ENCODE measurements around the gene VAMP8. TPM values are rescaled to one million over a fixed set of nuclear protein-coding genes. Genes with fewer than 3 reads are reported as not detected.
A peak's percentile ranks its signal among the peaks of the same experiment; 100 is the strongest.
"Not testable (repeated sequence)": the region's sequence is repeated elsewhere in the genome, so short reads cannot be mapped to it uniquely, and the experiment has no call there.

VAMP8 gene
- polyA plus RNA-seq, 2 donors, result 337 to 430 TPM

- Histone ChIP-seq H3K36me3 (ENCODE audit: control insufficient read depth in 2 of 2, insufficient read depth in 2 of 2, low read length in 1 of 2) (peaks cover 22 to 24% of the 10 kb centered on the region in 2 donors), H3K9me3 (ENCODE audit: control insufficient read depth in 2 of 2, insufficient read depth in 1 of 2, low read depth in 1 of 2, low read length in 1 of 2) (no peaks in the 10 kb centered on the region), H3K4me3 (ENCODE audit: low read depth in 1 of 2, low read length in 2 of 2) (no peak overlapping the region), H3K4me1 (ENCODE audit: control insufficient read depth in 2 of 2, insufficient read depth in 2 of 2, low read length in 1 of 2) (no peaks in the 10 kb centered on the region), H3K27me3 (ENCODE audit: control insufficient read depth in 1 of 2, insufficient read depth in 2 of 2, low read length in 2 of 2) (no peaks in the 10 kb centered on the region), H3K27ac (ENCODE audit: low read depth in 2 of 2, low read length in 1 of 2) (no peak overlapping the region)
- 91 to 96% methylated on average over 3 of the region's 3 CpGs for WGBS, 2 donors
Measured at GRCh38 chr2:85554980-85555612, 22.3 kb upstream of the VAMP8 start.

- H3K27me3 ChIP-seq (ENCODE audit: control insufficient read depth in 1 of 2, insufficient read depth in 2 of 2, low read length in 2 of 2), result no peaks in the 10 kb centered on the region
- no peaks in the 10 kb centered on the region for H3K9me3 ChIP-seq (ENCODE audit: control insufficient read depth in 2 of 2, insufficient read depth in 1 of 2, low read depth in 1 of 2, low read length in 1 of 2)
- peaks cover 20 to 22% of the 10 kb centered on the region in 2 donors for H3K36me3 ChIP-seq (ENCODE audit: control insufficient read depth in 2 of 2, insufficient read depth in 2 of 2, low read length in 1 of 2)
- no peak overlapping the region for H3K4me3 ChIP-seq (ENCODE audit: low read depth in 1 of 2, low read length in 2 of 2)
- H3K4me1 ChIP-seq (ENCODE audit: control insufficient read depth in 2 of 2, insufficient read depth in 2 of 2, low read length in 1 of 2), result no peaks in the 10 kb centered on the region
- WGBS, 2 donors, result 93 to 94% methylated on average over 5 of the region's 5 CpGs
- no peak overlapping the region for H3K27ac ChIP-seq (ENCODE audit: low read depth in 2 of 2, low read length in 1 of 2)
Measured at GRCh38 chr2:85557130-85557529, 20.3 kb upstream of the VAMP8 start.

DNA sequence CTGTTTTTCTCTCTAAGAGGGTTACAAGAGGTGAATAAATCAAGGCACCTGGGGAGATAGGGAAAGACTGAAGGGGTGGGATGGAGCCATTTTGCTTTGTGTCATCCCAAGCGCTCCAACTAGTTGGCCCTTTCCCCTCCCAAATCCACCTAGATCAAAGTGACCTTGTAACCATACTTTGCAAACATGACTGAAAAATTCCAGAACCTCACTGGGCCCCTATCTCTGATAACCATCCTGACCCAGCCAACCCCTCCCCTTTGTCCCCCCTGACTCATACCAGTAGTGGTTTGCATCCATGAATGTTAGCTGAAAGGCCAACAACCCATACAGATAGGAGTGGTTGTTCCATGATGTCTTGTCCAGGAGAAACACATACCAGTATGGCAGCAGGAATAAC is 19.2 kb upstream of the VAMP8 start:
- H3K27me3 ChIP-seq (ENCODE audit: control insufficient read depth in 1 of 2, insufficient read depth in 2 of 2, low read length in 2 of 2), result no peaks in the 10 kb centered on the region
- H3K4me1 ChIP-seq (ENCODE audit: control insufficient read depth in 2 of 2, insufficient read depth in 2 of 2, low read length in 1 of 2), result no peaks in the 10 kb centered on the region
- H3K27ac ChIP-seq (ENCODE audit: low read depth in 2 of 2, low read length in 1 of 2), result no peak overlapping the region
- WGBS, 2 donors, result 96 to 98% methylated on average over 1 of the region's 1 CpG
- H3K9me3 ChIP-seq (ENCODE audit: control insufficient read depth in 2 of 2, insufficient read depth in 1 of 2, low read depth in 1 of 2, low read length in 1 of 2), result no peaks in the 10 kb centered on the region
- no peak overlapping the region for H3K4me3 ChIP-seq (ENCODE audit: low read depth in 1 of 2, low read length in 2 of 2)
- peaks cover 11 to 15% of the 10 kb centered on the region in 2 donors for H3K36me3 ChIP-seq (ENCODE audit: control insufficient read depth in 2 of 2, insufficient read depth in 2 of 2, low read length in 1 of 2)

GRCh38 chr2:85560403-85560726 is 17.0 kb upstream of the VAMP8 start:
- H3K4me3 ChIP-seq (ENCODE audit: low read depth in 1 of 2, low read length in 2 of 2), result peak overlapping the region; percentile 69 to 90
- not testable (repeated sequence) for H3K4me1 ChIP-seq (ENCODE audit: control insufficient read depth in 2 of 2, insufficient read depth in 2 of 2, low read length in 1 of 2); H3K27me3 ChIP-seq (ENCODE audit: control insufficient read depth in 1 of 2, insufficient read depth in 2 of 2, low read length in 2 of 2); H3K36me3 ChIP-seq (ENCODE audit: control insufficient read depth in 2 of 2, insufficient read depth in 2 of 2, low read length in 1 of 2); H3K27ac ChIP-seq (ENCODE audit: low read depth in 2 of 2, low read length in 1 of 2); H3K9me3 ChIP-seq (ENCODE audit: control insufficient read depth in 2 of 2, insufficient read depth in 1 of 2, low read depth in 1 of 2, low read length in 1 of 2)
- WGBS, 2 donors, result 80 to 81% methylated on average over 12 of the region's 12 CpGs

DNA sequence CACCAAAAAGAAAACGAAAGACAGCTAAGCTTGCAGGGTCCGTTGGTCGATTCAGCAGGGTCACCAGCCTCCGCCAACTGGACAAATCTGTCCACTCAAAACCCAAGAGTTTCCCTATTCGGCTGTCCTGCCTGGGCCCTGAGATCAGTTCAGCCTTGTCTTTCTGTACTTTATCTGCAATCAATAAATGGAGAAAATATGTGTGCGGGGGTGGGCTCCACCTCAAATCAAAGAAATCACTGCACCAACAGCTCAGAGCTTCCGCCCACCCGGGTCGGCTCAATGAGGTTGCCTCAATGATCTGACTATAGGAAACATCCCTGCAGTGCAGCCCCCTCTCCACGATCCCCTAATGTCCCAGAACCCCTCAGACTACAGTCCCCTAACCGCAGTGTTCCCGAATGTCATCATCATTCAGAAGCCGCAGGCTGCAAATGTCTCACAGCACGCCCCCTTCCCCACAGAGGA is 16.5 kb upstream of the VAMP8 start:
- WGBS, 2 donors, result 3 to 4% methylated on average over 14 of the region's 14 CpGs
- H3K27ac ChIP-seq (ENCODE audit: low read depth in 2 of 2, low read length in 1 of 2), result peak overlapping the region; percentile 50 to 87
- H3K9me3 ChIP-seq (ENCODE audit: control insufficient read depth in 2 of 2, insufficient read depth in 1 of 2, low read depth in 1 of 2, low read length in 1 of 2), result no peaks in the 10 kb centered on the region
- H3K4me3 ChIP-seq (ENCODE audit: low read depth in 1 of 2, low read length in 2 of 2), result peak overlapping the region; percentile 69 to 90
- H3K27me3 ChIP-seq (ENCODE audit: control insufficient read depth in 1 of 2, insufficient read depth in 2 of 2, low read length in 2 of 2), result no peaks in the 10 kb centered on the region
- no peaks in the 10 kb centered on the region for H3K4me1 ChIP-seq (ENCODE audit: control insufficient read depth in 2 of 2, insufficient read depth in 2 of 2, low read length in 1 of 2)
- H3K36me3 ChIP-seq (ENCODE audit: control insufficient read depth in 2 of 2, insufficient read depth in 2 of 2, low read length in 1 of 2), result peaks cover 4 to 6% of the 10 kb centered on the region in 2 donors

DNA sequence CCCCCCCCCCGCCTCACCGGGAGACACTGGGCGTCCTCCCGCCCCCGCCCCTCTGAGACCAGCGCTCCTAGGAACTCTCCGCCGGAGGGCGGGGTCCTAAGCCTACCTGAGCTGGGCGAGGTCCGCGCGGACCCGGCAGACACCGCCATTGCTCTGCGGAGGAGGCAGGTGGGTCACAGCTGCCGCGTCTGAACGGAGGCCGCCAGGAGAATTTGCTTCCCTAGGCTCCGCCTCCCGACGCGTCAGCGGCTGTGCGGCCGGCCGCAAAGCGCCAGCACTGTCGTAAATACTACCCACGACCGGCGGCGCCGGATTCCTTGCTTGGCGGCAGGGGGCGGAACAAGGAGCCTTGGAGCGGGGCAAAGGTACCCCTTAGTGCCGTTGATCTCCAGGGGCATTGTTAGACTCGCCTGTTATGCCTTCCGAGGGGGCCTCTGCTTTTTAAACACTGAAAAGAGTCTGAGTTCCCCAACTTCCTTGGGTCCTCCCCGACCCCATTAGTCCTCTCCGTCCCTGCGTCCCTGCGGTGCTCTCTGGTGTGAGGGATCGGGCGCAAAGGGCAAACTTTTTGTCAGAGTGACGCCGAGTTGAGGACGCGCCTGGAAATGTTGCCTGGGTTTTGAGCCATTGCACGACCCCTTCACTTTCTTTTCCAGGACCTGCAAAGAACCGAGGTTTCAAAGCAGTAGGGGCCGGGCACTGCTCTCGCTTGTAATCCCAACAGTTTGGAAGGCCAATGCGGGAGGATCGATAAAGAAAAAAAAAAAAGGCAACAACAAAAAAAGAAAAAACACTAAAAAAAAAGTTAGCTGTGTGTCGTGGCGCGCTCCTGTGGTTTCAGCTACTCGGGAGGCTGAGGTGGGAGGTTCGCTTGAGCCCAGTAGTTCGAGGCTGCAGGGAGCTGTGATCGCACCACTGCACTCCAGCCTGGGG is 15.8 kb upstream of the VAMP8 start, which contains the start of gene GGCX:
Gene GGCX (minus strand): TSS at position 214 of the 933 bp plus-strand sequence. CDS start 65 bp downstream, at position 149.
- Histone ChIP-seq H3K36me3 (ENCODE audit: control insufficient read depth in 2 of 2, insufficient read depth in 2 of 2, low read length in 1 of 2) (peaks cover 3 to 4% of the 10 kb centered on the region in 2 donors), H3K27me3 (ENCODE audit: control insufficient read depth in 1 of 2, insufficient read depth in 2 of 2, low read length in 2 of 2) (no peaks in the 10 kb centered on the region), H3K4me1 (ENCODE audit: control insufficient read depth in 2 of 2, insufficient read depth in 2 of 2, low read length in 1 of 2) (no peaks in the 10 kb centered on the region), H3K4me3 (ENCODE audit: low read depth in 1 of 2, low read length in 2 of 2) (peak within 1 kb of the TSS; percentile 69 to 90), H3K9me3 (ENCODE audit: control insufficient read depth in 2 of 2, insufficient read depth in 1 of 2, low read depth in 1 of 2, low read length in 1 of 2) (no peaks in the 10 kb centered on the region), H3K27ac (ENCODE audit: low read depth in 2 of 2, low read length in 1 of 2) (peak within 1 kb of the TSS; percentile 87 to 89)
- 4% methylated on average over 64 of the region's 64 CpGs for WGBS, 2 donors

- 89 to 90% methylated on average over 5 of the region's 5 CpGs for WGBS, 2 donors
- Histone ChIP-seq H3K4me3 (ENCODE audit: low read depth in 1 of 2, low read length in 2 of 2) (no peak overlapping the region), H3K27ac (ENCODE audit: low read depth in 2 of 2, low read length in 1 of 2) (no peak overlapping the region)
Measured at GRCh38 chr2:85564144-85564563, 13.2 kb upstream of the VAMP8 start.

DNA sequence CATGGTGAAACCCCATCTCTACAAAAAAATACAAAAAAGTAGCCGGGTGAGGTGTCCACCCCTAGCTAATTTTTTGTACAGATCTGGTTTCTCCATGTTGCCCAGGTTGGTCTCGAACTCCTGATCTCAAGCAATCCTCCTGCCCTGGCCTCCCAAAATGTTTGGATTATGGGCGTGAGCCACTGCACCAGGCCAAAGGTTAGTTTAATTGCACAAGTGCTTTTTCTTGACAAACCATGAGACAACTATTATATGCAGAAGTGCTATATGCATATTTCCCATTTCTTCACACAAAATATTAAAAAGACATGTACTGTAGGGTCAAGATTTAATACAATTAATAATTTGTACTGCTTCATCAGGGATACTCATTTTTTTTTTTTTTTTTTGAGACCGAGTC is 11.1 kb upstream of the VAMP8 start:
- no peak overlapping the region for H3K4me3 ChIP-seq (ENCODE audit: low read depth in 1 of 2, low read length in 2 of 2)
- 78 to 83% methylated on average over 4 of the region's 4 CpGs for WGBS, 2 donors

More at GRCh38 chr2:85564144-85564563, 13.2 kb upstream of the VAMP8 start:
- no peaks in the 10 kb centered on the region for H3K36me3 ChIP-seq (ENCODE audit: control insufficient read depth in 2 of 2, insufficient read depth in 2 of 2, low read length in 1 of 2)
- no peaks in the 10 kb centered on the region for H3K4me1 ChIP-seq (ENCODE audit: control insufficient read depth in 2 of 2, insufficient read depth in 2 of 2, low read length in 1 of 2)
- no peaks in the 10 kb centered on the region for H3K27me3 ChIP-seq (ENCODE audit: control insufficient read depth in 1 of 2, insufficient read depth in 2 of 2, low read length in 2 of 2)
- H3K9me3 ChIP-seq (ENCODE audit: control insufficient read depth in 2 of 2, insufficient read depth in 1 of 2, low read depth in 1 of 2, low read length in 1 of 2), result no peaks in the 10 kb centered on the region

GRCh38 chr2:85575739-85576138 is 1.6 kb upstream of the VAMP8 start:
- no peaks in the 10 kb centered on the region for H3K36me3 ChIP-seq (ENCODE audit: control insufficient read depth in 2 of 2, insufficient read depth in 2 of 2, low read length in 1 of 2)
- H3K4me1 ChIP-seq (ENCODE audit: control insufficient read depth in 2 of 2, insufficient read depth in 2 of 2, low read length in 1 of 2), result peaks cover 3 to 8% of the 10 kb centered on the region in 2 donors
- H3K9me3 ChIP-seq (ENCODE audit: control insufficient read depth in 2 of 2, insufficient read depth in 1 of 2, low read depth in 1 of 2, low read length in 1 of 2), result no peaks in the 10 kb centered on the region
- H3K27ac ChIP-seq (ENCODE audit: low read depth in 2 of 2, low read length in 1 of 2), result no peak overlapping the region
- no peaks in the 10 kb centered on the region for H3K27me3 ChIP-seq (ENCODE audit: control insufficient read depth in 1 of 2, insufficient read depth in 2 of 2, low read length in 2 of 2)
- H3K4me3 ChIP-seq (ENCODE audit: low read depth in 1 of 2, low read length in 2 of 2), result no peak overlapping the region
- WGBS, 2 donors, result 86 to 92% methylated on average over 8 of the region's 8 CpGs

More for the DNA sequence above, 11.1 kb upstream of the VAMP8 start:
- Histone ChIP-seq H3K9me3 (ENCODE audit: control insufficient read depth in 2 of 2, insufficient read depth in 1 of 2, low read depth in 1 of 2, low read length in 1 of 2) (no peaks in the 10 kb centered on the region), H3K36me3 (ENCODE audit: control insufficient read depth in 2 of 2, insufficient read depth in 2 of 2, low read length in 1 of 2) (no peaks in the 10 kb centered on the region), H3K27me3 (ENCODE audit: control insufficient read depth in 1 of 2, insufficient read depth in 2 of 2, low read length in 2 of 2) (no peaks in the 10 kb centered on the region), H3K4me1 (ENCODE audit: control insufficient read depth in 2 of 2, insufficient read depth in 2 of 2, low read length in 1 of 2) (no peaks in the 10 kb centered on the region), H3K27ac (ENCODE audit: low read depth in 2 of 2, low read length in 1 of 2) (no peak overlapping the region)

Measured in esophagus (tissue), 2 donors.